A549 (cell line): Measurements from ENCODE around the gene KDM6B. TPM values are rescaled to one million over a fixed set of nuclear protein-coding genes. Genes with fewer than 3 reads are reported as not detected.

Source experiments
- ATAC-seq, 2 experiments: fragments of 200-7000 bp in 1 of 2; fragments of >200 bp in 1 of 2; cut with Nextera tagmentation in 1 of 2; cut with Tn5 transposase in 1 of 2; 3 replicates each; pipeline versions ENCODE4 v1.8.0 to v1.9.1; 2018 to 2020; ENCODE audit warnings: mild to moderate bottlenecking in 1 of 2, moderate library complexity in 1 of 2
- CTCF ChIA-PET: fragments of 300-600 bp; sonication (Branson Sonifier 250); formaldehyde crosslinking; extraction: SDS; loops from one replicate; lab custom pipeline; 2021; ENCODE audit warnings: antibody characterized with exemption, inconsistent platforms; lab: Yijun Ruan, JAX
- POLR2A ChIA-PET: fragments of 350-600 bp; formaldehyde crosslinking; extraction: SDS; loops from one replicate; lab custom pipeline; 2021; ENCODE audit warnings: antibody characterized with exemption, inconsistent platforms; lab: Yijun Ruan, JAX
- DNase-seq, 2 experiments: peaks; one replicate each; pipeline versions ENCODE4 v3.0.0 to v3.0.0-alpha.2; 2011 to 2016; ENCODE audit warnings: low read depth in 1 of 2, low spot score in 1 of 2
- FAIRE-seq: peaks from 2 replicates; lab custom pipeline; 2011; peaks lifted over from hg19 to GRCh38; lab: Jason Lieb, UNC
- H3K27ac ChIP-seq, 2 experiments: fragments of >200 bp; sonication (Bioruptor Twin); formaldehyde crosslinking; 3 replicates each; pipeline ENCODE4 v1.5.1; 2016 to 2017
- H3K4me1 ChIP-seq: fragments of >200 bp; sonication (Bioruptor Twin); formaldehyde crosslinking; 3 replicates; pipeline ENCODE4 v1.6.1; 2016
- H3K4me2 ChIP-seq: fragments of >200 bp; sonication (Bioruptor Twin); formaldehyde crosslinking; 3 replicates; pipeline ENCODE4 v1.6.1; 2016
- H3K4me3 ChIP-seq: fragments of >200 bp; sonication (Bioruptor Twin); formaldehyde crosslinking; 3 replicates; pipeline ENCODE4 v1.5.1; 2016
- H3K9me3 ChIP-seq: fragments of >200 bp; sonication (Bioruptor Twin); formaldehyde crosslinking; 3 replicates; pipeline ENCODE4 v1.6.1; 2016
- CBX2 ChIP-seq: fragments of 200-600 bp; sonication (generic); IDR thresholded peaks from 2 replicates; pipeline ENCODE4 v1.6.1; 2016; ENCODE audit warnings: low read depth, mild to moderate bottlenecking, borderline replicate concordance
- CEBPB ChIP-seq, 2 experiments: fragments of >200 bp in 1 of 2; sonication (Bioruptor Twin) in 1 of 2; formaldehyde crosslinking in 1 of 2; IDR thresholded peaks; 2 replicates each; pipeline ENCODE4 v1.6.1; 2012 to 2016
- EHMT2 ChIP-seq: fragments of 200-600 bp; sonication (generic); IDR thresholded peaks from 2 replicates; pipeline ENCODE4 v1.6.1; 2016; ENCODE audit warnings: antibody characterized with exemption, low read depth, mild to moderate bottlenecking, moderate library complexity
- EP300 ChIP-seq, 2 experiments: fragments of >200 bp; sonication (Bioruptor Twin); formaldehyde crosslinking; IDR thresholded peaks; 2 replicates in 1 of 2; 3 replicates in 1 of 2; pipeline ENCODE4 v1.6.1; 2016 to 2017
- FOSB ChIP-seq: fragments of 250-450 bp; sonication (Bioruptor Pico); IDR thresholded peaks from 2 replicates; pipeline ENCODE4 v1.5.0; 2020; ENCODE audit warnings: mild to moderate bottlenecking, moderate library complexity
- FOSL2 ChIP-seq, 2 experiments: fragments of 450-650 bp in 1 of 2; fragments of >200 bp in 1 of 2; sonication (Bioruptor Twin) in 1 of 2; formaldehyde crosslinking; IDR thresholded peaks; 2 replicates each; pipeline versions ENCODE4 v1.5.0 to v1.6.1; 2016 to 2020; ENCODE audit warnings: mild to moderate bottlenecking in 1 of 2, moderate library complexity in 1 of 2
- HDAC2 ChIP-seq: fragments of 200-600 bp; sonication (generic); IDR thresholded peaks from 2 replicates; pipeline ENCODE4 v1.6.1; 2016
- HEYL ChIP-seq: fragments of 250-450 bp; sonication (Bioruptor Pico); IDR thresholded peaks from 2 replicates; pipeline ENCODE4 v1.8.0; 2021; ENCODE audit warnings: mild to moderate bottlenecking, moderate library complexity
- HOXA7 ChIP-seq: fragments of 250-450 bp; sonication (Bioruptor Pico); IDR thresholded peaks from 2 replicates; pipeline ENCODE4 v1.5.0; 2020; ENCODE audit warnings: mild to moderate bottlenecking, moderate library complexity
- HOXB13 ChIP-seq: fragments of 250-450 bp; sonication (Bioruptor Pico); IDR thresholded peaks from 2 replicates; pipeline ENCODE4 v1.5.0; 2020; ENCODE audit warnings: low read depth, mild to moderate bottlenecking, moderate library complexity
- JUNB ChIP-seq: fragments of >200 bp; sonication (Bioruptor Twin); formaldehyde crosslinking; IDR thresholded peaks from 2 replicates; pipeline ENCODE4 v1.6.1; 2016
- KDM1A ChIP-seq: fragments of 200-600 bp; sonication (generic); IDR thresholded peaks from 2 replicates; pipeline ENCODE4 v1.6.1; 2016; ENCODE audit warnings: low read depth, mild to moderate bottlenecking
- KDM5A ChIP-seq: fragments of 200-600 bp; sonication (generic); IDR thresholded peaks from 2 replicates; pipeline ENCODE4 v1.6.1; 2016; ENCODE audit warnings: antibody characterized with exemption, mild to moderate bottlenecking
- MAFK ChIP-seq: fragments of 450-650 bp; IDR thresholded peaks from 2 replicates; pipeline ENCODE4 v1.6.1; 2014; ENCODE audit not compliant: partially characterized antibody
- MAZ ChIP-seq: fragments of 150-350 bp; IDR thresholded peaks from 2 replicates; pipeline ENCODE4 v1.6.1; 2014; ENCODE audit warnings: antibody characterized with exemption, low read depth, low read length, borderline replicate concordance
- NPAS2 ChIP-seq: fragments of 250-450 bp; sonication (Bioruptor Pico); IDR thresholded peaks from 2 replicates; pipeline ENCODE4 v1.8.0; 2022; ENCODE audit warnings: mild to moderate bottlenecking, moderate library complexity, borderline replicate concordance
- POLR2AphosphoS2 ChIP-seq: conservative IDR thresholded peaks from 2 replicates; pipeline ENCODE4 v1.6.1; 2012; ENCODE audit warnings: low read length, improper control_type of control experiment, inconsistent platforms
- SREBF2 ChIP-seq: fragments of 450-650 bp; IDR thresholded peaks from 2 replicates; pipeline ENCODE4 v1.6.1; 2014; ENCODE audit warnings: mild to moderate bottlenecking, moderate library complexity
- TFCP2L1 ChIP-seq: fragments of 250-450 bp; sonication (Bioruptor Pico); IDR thresholded peaks from 2 replicates; pipeline ENCODE4 v1.5.0; 2021; ENCODE audit warnings: mild to moderate bottlenecking
- ZNF302 ChIP-seq: fragments of 250-450 bp; sonication (Bioruptor Pico); IDR thresholded peaks from 2 replicates; pipeline ENCODE4 v1.9.0; 2021; ENCODE audit warnings: inconsistent platforms, mild to moderate bottlenecking, moderate library complexity
- ZSCAN20 ChIP-seq: fragments of 250-450 bp; sonication (Bioruptor Pico); IDR thresholded peaks from 2 replicates; pipeline ENCODE4 v1.8.0; 2022; ENCODE audit warnings: mild to moderate bottlenecking, moderate library complexity
- WGBS: methylation state at CpG from one replicate; pipeline ENCODE4 v1.1.6; 2017; ENCODE audit errors: missing lambda C conversion rate; 5-methylcytosine and 5-hydroxymethylcytosine counted together
- polyA plus RNA-seq, 4 experiments: library from polyadenylated mRNA; depleted of rRNA in 3 of 4; stranded (reverse); fragments of >200 nt; fragmentation: RNase III in 1 of 4; extraction: RNeasy Plus Mini Kit Qiagen cat#74134 plus additional on column Dnase treatment in 1 of 4; gene quantifications; 2 replicates in 3 of 4; 3 replicates in 1 of 4; pipeline ENCODE4 v1.2.3, GENCODE V29; 2011 to 2017
- TF ChIP-seq, protein P1 (sequence below): fragments of 250-450 bp; sonication (Bioruptor Pico); IDR thresholded peaks from 2 replicates; pipeline ENCODE4 v1.5.0; 2021; ENCODE audit warnings: mild to moderate bottlenecking, moderate library complexity, borderline replicate concordance
- TF ChIP-seq, protein P2 (sequence below): IDR thresholded peaks from 2 replicates; pipeline ENCODE4 v1.6.1; 2012; ENCODE audit warnings: low read depth, borderline replicate concordance
- TF ChIP-seq, protein P3 (sequence below): fragments of >200 bp; sonication (Bioruptor Twin); formaldehyde crosslinking; IDR thresholded peaks from 3 replicates; pipeline ENCODE4 v1.5.1; 2016
- TF ChIP-seq, protein P4 (sequence below): fragments of 450-650 bp; IDR thresholded peaks from 2 replicates; pipeline ENCODE4 v1.6.1; 2014; ENCODE audit warnings: antibody characterized with exemption
- TF ChIP-seq, protein P5 (sequence below): fragments of 200-600 bp; sonication (generic); IDR thresholded peaks from 2 replicates; pipeline ENCODE4 v1.6.1; 2016; ENCODE audit warnings: antibody characterized with exemption, mild to moderate bottlenecking, moderate library complexity
- TF ChIP-seq, protein P6 (sequence below): IDR thresholded peaks from 2 replicates; pipeline ENCODE4 v1.6.1; 2012
- TF ChIP-seq, protein P7 (sequence below): IDR thresholded peaks from 2 replicates; pipeline ENCODE4 v1.6.1; 2012

The KDM6B gene
- polyA plus RNA-seq, 2 of the 4 experiments (the other 2 are of a cell fraction): 1.3 to 8.8 TPM

DNA sequence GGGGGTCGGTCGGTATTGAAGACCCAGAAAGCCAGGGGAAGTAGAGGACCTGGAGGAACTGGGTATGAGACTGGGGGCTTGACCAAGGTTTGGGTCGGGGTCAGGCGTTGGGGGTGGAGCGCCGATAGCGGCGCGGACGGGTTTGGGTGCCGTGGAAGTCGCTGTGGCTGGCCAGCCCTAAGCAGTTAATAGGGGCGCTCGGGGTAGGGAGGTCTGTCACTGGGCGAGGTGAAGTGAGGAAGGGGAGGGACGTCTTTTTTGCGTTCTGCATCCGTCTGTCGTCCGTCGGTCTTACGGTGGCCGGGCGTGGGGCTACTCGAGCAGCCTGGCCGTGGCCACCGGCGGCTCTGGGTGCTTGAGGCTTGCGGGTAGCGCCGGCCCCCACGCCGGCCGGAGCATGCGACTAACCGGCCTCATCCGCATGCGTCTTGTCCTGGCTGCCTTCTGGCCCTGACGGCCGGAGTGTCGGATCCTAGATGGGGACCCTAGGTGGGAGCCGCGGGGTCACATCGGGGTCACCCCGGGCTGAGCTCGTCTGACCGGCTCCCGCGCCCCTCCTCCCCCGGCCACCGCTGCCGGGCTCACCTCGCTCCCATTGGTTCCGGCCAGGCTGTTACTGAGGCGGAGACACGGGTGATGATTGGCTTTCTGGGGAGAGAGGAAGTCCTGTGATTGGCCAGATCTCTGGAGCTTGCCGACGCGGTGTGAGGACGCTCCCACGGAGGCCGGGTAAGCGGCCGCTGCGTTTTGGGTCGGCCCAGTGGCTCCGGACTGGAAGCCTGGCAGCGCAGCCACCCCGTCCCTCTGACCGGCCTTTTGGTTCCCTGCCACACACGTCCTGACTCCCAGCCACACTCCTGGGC lies 10.5 kb downstream of the KDM6B start:
- peak; percentile 95 to 97 for DNase-seq
- H3K27ac ChIP-seq: peak overlapping the region; percentile 96
- peaks cover 28% of the 10 kb centered on the region for H3K4me1 ChIP-seq
- ATAC-seq: peak; percentile 55 to 82
- ChIA-PET CTCF (interaction anchor here (0.7 to 25.1 kb wide), 13 partner anchors 12 to 215 kb away, joined by 3 to 677 read pairs (median 4); partner anchors contain the start of genes CYB5D1, KDM6B, NAA38 and WRAP53), POLR2A (interaction anchor here (0.6 to 5.7 kb wide), 9 partner anchors 7 to 329 kb away, joined by 3 to 65 read pairs (median 4); partner anchors contain the start of genes CYB5D1, KDM6B, NAA38 and TP53)
- peak overlapping the region; percentile 91 for H3K4me2 ChIP-seq
- H3K9me3 ChIP-seq: no peaks in the 10 kb centered on the region
- H3K4me3 ChIP-seq: peak overlapping the region; percentile 80
- peak; percentile 89 for FAIRE-seq
- 2% methylated on average over 46 of the region's 71 CpGs for WGBS
- TF ChIP-seq FOSB (CRISPR knock-in tag): peak; percentile 76
- TF ChIP-seq ZNF302 (CRISPR knock-in tag): no peak
- TF ChIP-seq NPAS2 (CRISPR knock-in tag): no peak
- no peak for TF ChIP-seq KDM1A
- TF ChIP-seq CBX2: no peak
- TF ChIP-seq, protein P1, sequence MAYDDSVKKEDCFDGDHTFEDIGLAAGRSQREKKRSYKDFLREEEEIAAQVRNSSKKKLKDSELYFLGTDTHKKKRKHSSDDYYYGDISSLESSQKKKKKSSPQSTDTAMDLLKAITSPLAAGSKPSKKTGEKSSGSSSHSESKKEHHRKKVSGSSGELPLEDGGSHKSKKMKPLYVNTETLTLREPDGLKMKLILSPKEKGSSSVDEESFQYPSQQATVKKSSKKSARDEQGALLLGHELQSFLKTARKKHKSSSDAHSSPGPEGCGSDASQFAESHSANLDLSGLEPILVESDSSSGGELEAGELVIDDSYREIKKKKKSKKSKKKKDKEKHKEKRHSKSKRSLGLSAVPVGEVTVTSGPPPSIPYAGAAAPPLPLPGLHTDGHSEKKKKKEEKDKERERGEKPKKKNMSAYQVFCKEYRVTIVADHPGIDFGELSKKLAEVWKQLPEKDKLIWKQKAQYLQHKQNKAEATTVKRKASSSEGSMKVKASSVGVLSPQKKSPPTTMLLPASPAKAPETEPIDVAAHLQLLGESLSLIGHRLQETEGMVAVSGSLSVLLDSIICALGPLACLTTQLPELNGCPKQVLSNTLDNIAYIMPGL (CRISPR knock-in tag): peak; percentile 79
- TF ChIP-seq, protein P2, sequence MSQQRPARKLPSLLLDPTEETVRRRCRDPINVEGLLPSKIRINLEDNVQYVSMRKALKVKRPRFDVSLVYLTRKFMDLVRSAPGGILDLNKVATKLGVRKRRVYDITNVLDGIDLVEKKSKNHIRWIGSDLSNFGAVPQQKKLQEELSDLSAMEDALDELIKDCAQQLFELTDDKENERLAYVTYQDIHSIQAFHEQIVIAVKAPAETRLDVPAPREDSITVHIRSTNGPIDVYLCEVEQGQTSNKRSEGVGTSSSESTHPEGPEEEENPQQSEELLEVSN: peak; percentile 25; the same call in 1 of the 2 replicates
- peak; percentile 80 for TF ChIP-seq TFCP2L1 (CRISPR knock-in tag)
- TF ChIP-seq, protein P3, sequence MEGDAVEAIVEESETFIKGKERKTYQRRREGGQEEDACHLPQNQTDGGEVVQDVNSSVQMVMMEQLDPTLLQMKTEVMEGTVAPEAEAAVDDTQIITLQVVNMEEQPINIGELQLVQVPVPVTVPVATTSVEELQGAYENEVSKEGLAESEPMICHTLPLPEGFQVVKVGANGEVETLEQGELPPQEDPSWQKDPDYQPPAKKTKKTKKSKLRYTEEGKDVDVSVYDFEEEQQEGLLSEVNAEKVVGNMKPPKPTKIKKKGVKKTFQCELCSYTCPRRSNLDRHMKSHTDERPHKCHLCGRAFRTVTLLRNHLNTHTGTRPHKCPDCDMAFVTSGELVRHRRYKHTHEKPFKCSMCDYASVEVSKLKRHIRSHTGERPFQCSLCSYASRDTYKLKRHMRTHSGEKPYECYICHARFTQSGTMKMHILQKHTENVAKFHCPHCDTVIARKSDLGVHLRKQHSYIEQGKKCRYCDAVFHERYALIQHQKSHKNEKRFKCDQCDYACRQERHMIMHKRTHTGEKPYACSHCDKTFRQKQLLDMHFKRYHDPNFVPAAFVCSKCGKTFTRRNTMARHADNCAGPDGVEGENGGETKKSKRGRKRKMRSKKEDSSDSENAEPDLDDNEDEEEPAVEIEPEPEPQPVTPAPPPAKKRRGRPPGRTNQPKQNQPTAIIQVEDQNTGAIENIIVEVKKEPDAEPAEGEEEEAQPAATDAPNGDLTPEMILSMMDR: no peak
- TF ChIP-seq ZSCAN20 (CRISPR knock-in tag): no peak
- TF ChIP-seq EHMT2: no peak
- no peak for TF ChIP-seq MAFK
- TF ChIP-seq HOXB13 (CRISPR knock-in tag): peak; percentile 42; the same call in 1 of the 2 replicates
- TF ChIP-seq KDM5A: 0 out of 2 replicates have a peak, but pooled peaks have one; percentile 10
- TF ChIP-seq FOSL2 (IDR thresholded peaks at IDR 0.05): no peak
- TF ChIP-seq FOSL2 (CRISPR knock-in tag; IDR thresholded peaks at IDR 0.05): no peak
- no peak for TF ChIP-seq CEBPB (IDR thresholded peaks at IDR 0.05)
- TF ChIP-seq HOXA7: peak; percentile 90; the same call in 1 of the 2 replicates
- TF ChIP-seq, protein P4, sequence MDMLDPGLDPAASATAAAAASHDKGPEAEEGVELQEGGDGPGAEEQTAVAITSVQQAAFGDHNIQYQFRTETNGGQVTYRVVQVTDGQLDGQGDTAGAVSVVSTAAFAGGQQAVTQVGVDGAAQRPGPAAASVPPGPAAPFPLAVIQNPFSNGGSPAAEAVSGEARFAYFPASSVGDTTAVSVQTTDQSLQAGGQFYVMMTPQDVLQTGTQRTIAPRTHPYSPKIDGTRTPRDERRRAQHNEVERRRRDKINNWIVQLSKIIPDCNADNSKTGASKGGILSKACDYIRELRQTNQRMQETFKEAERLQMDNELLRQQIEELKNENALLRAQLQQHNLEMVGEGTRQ: no peak
- TF ChIP-seq HEYL (CRISPR knock-in tag): no peak
- no peak for TF ChIP-seq EP300 (IDR thresholded peaks at IDR 0.05)
- TF ChIP-seq SREBF2: no peak
- no peak for TF ChIP-seq JUNB
- TF ChIP-seq POLR2AphosphoS2: peak; percentile 82; the same call in 1 of the 2 replicates
- TF ChIP-seq, protein P5, sequence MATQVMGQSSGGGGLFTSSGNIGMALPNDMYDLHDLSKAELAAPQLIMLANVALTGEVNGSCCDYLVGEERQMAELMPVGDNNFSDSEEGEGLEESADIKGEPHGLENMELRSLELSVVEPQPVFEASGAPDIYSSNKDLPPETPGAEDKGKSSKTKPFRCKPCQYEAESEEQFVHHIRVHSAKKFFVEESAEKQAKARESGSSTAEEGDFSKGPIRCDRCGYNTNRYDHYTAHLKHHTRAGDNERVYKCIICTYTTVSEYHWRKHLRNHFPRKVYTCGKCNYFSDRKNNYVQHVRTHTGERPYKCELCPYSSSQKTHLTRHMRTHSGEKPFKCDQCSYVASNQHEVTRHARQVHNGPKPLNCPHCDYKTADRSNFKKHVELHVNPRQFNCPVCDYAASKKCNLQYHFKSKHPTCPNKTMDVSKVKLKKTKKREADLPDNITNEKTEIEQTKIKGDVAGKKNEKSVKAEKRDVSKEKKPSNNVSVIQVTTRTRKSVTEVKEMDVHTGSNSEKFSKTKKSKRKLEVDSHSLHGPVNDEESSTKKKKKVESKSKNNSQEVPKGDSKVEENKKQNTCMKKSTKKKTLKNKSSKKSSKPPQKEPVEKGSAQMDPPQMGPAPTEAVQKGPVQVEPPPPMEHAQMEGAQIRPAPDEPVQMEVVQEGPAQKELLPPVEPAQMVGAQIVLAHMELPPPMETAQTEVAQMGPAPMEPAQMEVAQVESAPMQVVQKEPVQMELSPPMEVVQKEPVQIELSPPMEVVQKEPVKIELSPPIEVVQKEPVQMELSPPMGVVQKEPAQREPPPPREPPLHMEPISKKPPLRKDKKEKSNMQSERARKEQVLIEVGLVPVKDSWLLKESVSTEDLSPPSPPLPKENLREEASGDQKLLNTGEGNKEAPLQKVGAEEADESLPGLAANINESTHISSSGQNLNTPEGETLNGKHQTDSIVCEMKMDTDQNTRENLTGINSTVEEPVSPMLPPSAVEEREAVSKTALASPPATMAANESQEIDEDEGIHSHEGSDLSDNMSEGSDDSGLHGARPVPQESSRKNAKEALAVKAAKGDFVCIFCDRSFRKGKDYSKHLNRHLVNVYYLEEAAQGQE: no peak; the same call in 1 of the 2 replicates
- TF ChIP-seq, protein P6, sequence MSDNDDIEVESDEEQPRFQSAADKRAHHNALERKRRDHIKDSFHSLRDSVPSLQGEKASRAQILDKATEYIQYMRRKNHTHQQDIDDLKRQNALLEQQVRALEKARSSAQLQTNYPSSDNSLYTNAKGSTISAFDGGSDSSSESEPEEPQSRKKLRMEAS: peak; percentile 10; the same call in 1 of the 2 replicates
- TF ChIP-seq HDAC2: no peak
- TF ChIP-seq MAZ: no peak
- TF ChIP-seq, protein P7, sequence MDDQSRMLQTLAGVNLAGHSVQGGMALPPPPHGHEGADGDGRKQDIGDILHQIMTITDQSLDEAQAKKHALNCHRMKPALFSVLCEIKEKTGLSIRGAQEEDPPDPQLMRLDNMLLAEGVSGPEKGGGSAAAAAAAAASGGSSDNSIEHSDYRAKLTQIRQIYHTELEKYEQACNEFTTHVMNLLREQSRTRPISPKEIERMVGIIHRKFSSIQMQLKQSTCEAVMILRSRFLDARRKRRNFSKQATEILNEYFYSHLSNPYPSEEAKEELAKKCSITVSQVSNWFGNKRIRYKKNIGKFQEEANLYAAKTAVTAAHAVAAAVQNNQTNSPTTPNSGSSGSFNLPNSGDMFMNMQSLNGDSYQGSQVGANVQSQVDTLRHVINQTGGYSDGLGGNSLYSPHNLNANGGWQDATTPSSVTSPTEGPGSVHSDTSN: 0 out of 2 replicates have a peak, but pooled peaks have one; percentile 17
